Left lung (tissue), 10 donors: ENCODE measurements around the gene KIAA1217. TPM values are rescaled to one million over a fixed set of nuclear protein-coding genes. Genes with fewer than 3 reads are reported as not detected.
A peak's percentile ranks its signal among the peaks of the same experiment; 100 is the strongest.

ENCODE experiments used
- ATAC-seq: fragments of 200-7000 bp; cut with Tn5 transposase; one replicate; pipeline ENCODE4 v1.9.1; 2020; ENCODE audit warnings: moderate library complexity
- DNase-seq, 4 donors: peaks; one replicate each; pipeline ENCODE4 v3.0.0-alpha.2; 2013 to 2020
- H3K27ac ChIP-seq, 2 donors: fragments of 200-600 bp; sonication (generic) in 1 of 2; one replicate each; pipeline versions ENCODE4 v1.5.0 to v1.8.0; 2020 to 2021
- H3K27me3 ChIP-seq, 2 donors: fragments of 200-600 bp; sonication (generic) in 1 of 2; one replicate each; pipeline versions ENCODE4 v1.5.0 to v1.8.0; 2020 to 2021
- H3K36me3 ChIP-seq, 2 donors: fragments of 200-600 bp; sonication (generic) in 1 of 2; one replicate each; pipeline versions ENCODE4 v1.5.0 to v1.8.0; 2020 to 2021
- H3K4me1 ChIP-seq, 2 donors: fragments of 200-600 bp; one replicate each; pipeline ENCODE4 v1.8.0; 2021
- H3K4me3 ChIP-seq, 2 donors: fragments of 200-600 bp; sonication (generic) in 1 of 2; one replicate each; pipeline versions ENCODE4 v1.5.0 to v1.8.0; 2020 to 2021; ENCODE audit warnings: mild to moderate bottlenecking in 1 of 2
- H3K9me3 ChIP-seq, 2 donors: fragments of 200-600 bp; sonication (generic) in 1 of 2; one replicate each; pipeline versions ENCODE4 v1.5.0 to v1.8.0; 2020 to 2021
- CTCF ChIP-seq, 2 donors: fragments of 200-600 bp; sonication (generic) in 1 of 2; IDR thresholded peaks; one replicate each; pipeline versions ENCODE4 v1.5.0 to v1.8.0; 2021; ENCODE audit warnings: antibody characterized with exemption in 2 of 2
- intact Hi-C, 2 donors: fragments of 100-400 bp; cut with DNase I; formaldehyde crosslinking; loops; one replicate each; pipeline versions ENCODE4 v1.11.2 to v1.14.2; 2022
- polyA plus RNA-seq, 6 donors: library from polyadenylated mRNA; unstranded; fragments of 120-200 nt; gene quantifications; one replicate each; pipeline ENCODE4 v1.2.1, GENCODE V29; 2013; ENCODE audit not compliant: insufficient read length in 6 of 6
- total RNA-seq, 2 donors: library from RNA; stranded (reverse); fragmentation: NEBNext Ultra II Directional; extraction: Animal tissue kit (Norgen Biotek cat#: 25700); gene quantifications; one replicate each; pipeline ENCODE4 v1.2.1, GENCODE V29; 2021
- donor health status: DM: no; HTN: yes; CAD: no.
- donor health status: DM: no; HTN: no; CAD: no.

The KIAA1217 gene
- total and polyA plus RNA-seq, 8 donors: 28.3 to 69.1 (median 60.4) TPM

- DNase-seq: no peak
- peaks cover 3 to 26% of the 10 kb centered on the region in 2 donors for H3K4me1 ChIP-seq
- H3K36me3 ChIP-seq: no peaks in the 10 kb centered on the region
- intact Hi-C loops: no loop called here
- TF ChIP-seq CTCF (IDR thresholded peaks at IDR 0.05): no peak
- H3K9me3 ChIP-seq: no peaks in the 10 kb centered on the region
- H3K4me3 ChIP-seq: peak overlapping the region in 1 of 2 donors; percentile 41
- H3K27me3 ChIP-seq: peaks cover 0 to 26% of the 10 kb centered on the region in 2 donors
- peak overlapping the region in 1 of 2 donors; percentile 75 for H3K27ac ChIP-seq
- ATAC-seq: no peak
Measured at GRCh38 chr10:24210501-24210900, 1.6 kb downstream of the KIAA1217 start.

GRCh38 chr10:24213266-24213665 lies 4.3 kb downstream of the KIAA1217 start:
- no peak overlapping the region for H3K27ac ChIP-seq
- H3K27me3 ChIP-seq: peaks cover 0 to 26% of the 10 kb centered on the region in 2 donors
- no peak for TF ChIP-seq CTCF (IDR thresholded peaks at IDR 0.05)
- H3K9me3 ChIP-seq: no peaks in the 10 kb centered on the region
- no peak overlapping the region for H3K4me3 ChIP-seq
- H3K4me1 ChIP-seq: peaks cover 0 to 18% of the 10 kb centered on the region in 2 donors
- intact Hi-C loops: no loop called here
- DNase-seq: no peak
- no peak for ATAC-seq
- H3K36me3 ChIP-seq: no peaks in the 10 kb centered on the region

- H3K36me3 ChIP-seq: no peaks in the 10 kb centered on the region
- no peak for TF ChIP-seq CTCF (IDR thresholded peaks at IDR 0.05)
- DNase-seq (no peak), ATAC-seq (no peak)
- intact Hi-C loops: no loop called here
- no peaks in the 10 kb centered on the region for H3K9me3 ChIP-seq
- peaks cover 0 to 20% of the 10 kb centered on the region in 2 donors for H3K27me3 ChIP-seq
- H3K27ac ChIP-seq: peak overlapping the region in 1 of 2 donors; percentile 38
- H3K4me3 ChIP-seq: no peak overlapping the region
- peaks cover 0 to 18% of the 10 kb centered on the region in 2 donors for H3K4me1 ChIP-seq
Measured at GRCh38 chr10:24213881-24214280, 4.9 kb downstream of the KIAA1217 start.

GRCh38 chr10:24214762-24215161 lies 5.8 kb downstream of the KIAA1217 start:
- ATAC-seq (peak; percentile 56), DNase-seq (peak in 1 of 4 donors; percentile 41)
- peak overlapping the region; percentile 26 to 38 for H3K27ac ChIP-seq

GRCh38 chr10:24215196-24215595 lies 6.3 kb downstream of the KIAA1217 start:
- H3K9me3 ChIP-seq: no peaks in the 10 kb centered on the region
- intact Hi-C loops: no loop called here

More at GRCh38 chr10:24214762-24215161, 5.8 kb downstream of the KIAA1217 start:
- intact Hi-C loops: no loop called here
- Histone ChIP-seq H3K36me3 (no peaks in the 10 kb centered on the region), H3K9me3 (no peaks in the 10 kb centered on the region), H3K4me1 (peaks cover 0 to 18% of the 10 kb centered on the region in 2 donors), H3K27me3 (peaks cover 0 to 12% of the 10 kb centered on the region in 2 donors), H3K4me3 (no peak overlapping the region)
- no peak for TF ChIP-seq CTCF (IDR thresholded peaks at IDR 0.05)

More at GRCh38 chr10:24215196-24215595, 6.3 kb downstream of the KIAA1217 start:
- Histone ChIP-seq H3K27ac (peak overlapping the region; percentile 26 to 38), H3K4me3 (no peak overlapping the region), H3K36me3 (no peaks in the 10 kb centered on the region), H3K27me3 (peaks cover 0 to 7% of the 10 kb centered on the region in 2 donors), H3K4me1 (peaks cover 0 to 14% of the 10 kb centered on the region in 2 donors)
- ATAC-seq (peak; percentile 73), DNase-seq (no peak)
- no peak for TF ChIP-seq CTCF (IDR thresholded peaks at IDR 0.05)
